Suprapubic skin (tissue), 4 donors: ENCODE results near the gene PRICKLE2. TPM values are rescaled to one million over a fixed set of nuclear protein-coding genes. Genes with fewer than 3 reads are reported as not detected.

ENCODE experiments used
- DNase-seq, 2 donors: peaks; one replicate each; pipeline ENCODE4 v3.0.0-alpha.2; 2019; ENCODE audit warnings: low spot score in 2 of 2
- H3K27ac ChIP-seq: fragments of 200-600 bp; sonication (generic); one replicate; pipeline ENCODE4 v1.5.1; 2019
- H3K27me3 ChIP-seq: fragments of 200-600 bp; sonication (generic); one replicate; pipeline ENCODE4 v1.5.1; 2019
- H3K36me3 ChIP-seq: fragments of 200-600 bp; sonication (generic); one replicate; pipeline ENCODE4 v1.5.1; 2019
- H3K4me1 ChIP-seq: fragments of 200-600 bp; sonication (generic); one replicate; pipeline ENCODE4 v1.5.1; 2019
- H3K4me3 ChIP-seq: fragments of 200-600 bp; sonication (generic); one replicate; pipeline ENCODE4 v1.5.1; 2019; ENCODE audit warnings: mild to moderate bottlenecking
- H3K9me3 ChIP-seq: fragments of 200-600 bp; sonication (generic); one replicate; pipeline ENCODE4 v1.5.1; 2019
- EP300 ChIP-seq: sonication (generic); formaldehyde crosslinking; IDR thresholded peaks from one replicate; pipeline ENCODE4 v1.6.1; 2017; ENCODE audit warnings: antibody characterized with exemption
- POLR2A ChIP-seq, 2 donors: fragments of 450-650 bp; IDR thresholded peaks; one replicate each; pipeline ENCODE4 v1.6.1; 2017; ENCODE audit warnings: antibody characterized with exemption in 2 of 2, mild to moderate bottlenecking in 2 of 2, moderate library complexity in 2 of 2
- POLR2AphosphoS5 ChIP-seq, 3 donors: sonication (generic); formaldehyde crosslinking; IDR thresholded peaks; one replicate each; pipeline ENCODE4 v1.6.1; 2017; ENCODE audit warnings: antibody characterized with exemption in 3 of 3
- WGBS: methylation state at CpG from one replicate; pipeline ENCODE4 v1.1.5; 2018; 5-methylcytosine and 5-hydroxymethylcytosine counted together
- total RNA-seq, 4 donors: library from RNA; depleted of rRNA; stranded (reverse); fragments of >200 nt; gene quantifications; one replicate each; pipeline ENCODE4 v1.1.0, GENCODE V29; 2016
- TF ChIP-seq, protein P1 (sequence below), 2 donors: fragments of 200-600 bp in 1 of 2; fragments of 450-650 bp in 1 of 2; sonication (generic) in 1 of 2; IDR thresholded peaks; one replicate each; pipeline ENCODE4 v1.5.1; 2016 to 2019; ENCODE audit warnings: antibody characterized with exemption in 2 of 2, mild to moderate bottlenecking in 1 of 2, moderate library complexity in 1 of 2

PRICKLE2 gene
- total RNA-seq, 4 donors from 2014 or later, result 6.7 to 14.5 (median 11.9) TPM

DNA sequence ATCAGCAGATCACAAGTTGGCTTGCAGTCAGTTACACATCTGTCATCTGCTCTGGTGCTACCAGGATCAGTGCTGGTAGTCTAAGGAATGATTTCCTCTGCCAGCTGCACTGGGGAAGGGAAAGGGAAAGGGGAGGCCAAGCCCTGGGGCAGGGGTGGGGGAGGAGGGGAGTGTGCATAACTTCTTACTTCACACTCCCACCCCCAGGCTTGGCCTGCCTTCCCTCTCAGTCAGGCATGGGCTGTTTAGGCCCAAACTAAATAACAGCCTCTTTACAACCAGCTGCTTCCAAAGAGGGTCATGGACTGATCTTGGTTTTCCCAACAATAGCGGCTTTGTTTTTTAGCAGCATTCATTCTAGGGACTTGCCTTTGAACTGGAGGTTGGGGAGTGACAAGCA, 115.8 kb downstream of the PRICKLE2 start:
- H3K9me3 ChIP-seq, result no peaks in the 10 kb centered on the region
- no peak for DNase-seq
- H3K27me3 ChIP-seq, result no peaks in the 10 kb centered on the region
- H3K4me1 ChIP-seq, result no peaks in the 10 kb centered on the region
- no peaks in the 10 kb centered on the region for H3K36me3 ChIP-seq
- no peak overlapping the region for H3K4me3 ChIP-seq
- WGBS, result 100% methylated on average over 1 of the region's 1 CpG
- H3K27ac ChIP-seq, result no peak overlapping the region
- TF ChIP-seq POLR2A (IDR thresholded peaks at IDR 0.05), result no peak
- TF ChIP-seq EP300, result no peak
- TF ChIP-seq POLR2AphosphoS5 (IDR thresholded peaks at IDR 0.05), result no peak
- TF ChIP-seq, protein P1, sequence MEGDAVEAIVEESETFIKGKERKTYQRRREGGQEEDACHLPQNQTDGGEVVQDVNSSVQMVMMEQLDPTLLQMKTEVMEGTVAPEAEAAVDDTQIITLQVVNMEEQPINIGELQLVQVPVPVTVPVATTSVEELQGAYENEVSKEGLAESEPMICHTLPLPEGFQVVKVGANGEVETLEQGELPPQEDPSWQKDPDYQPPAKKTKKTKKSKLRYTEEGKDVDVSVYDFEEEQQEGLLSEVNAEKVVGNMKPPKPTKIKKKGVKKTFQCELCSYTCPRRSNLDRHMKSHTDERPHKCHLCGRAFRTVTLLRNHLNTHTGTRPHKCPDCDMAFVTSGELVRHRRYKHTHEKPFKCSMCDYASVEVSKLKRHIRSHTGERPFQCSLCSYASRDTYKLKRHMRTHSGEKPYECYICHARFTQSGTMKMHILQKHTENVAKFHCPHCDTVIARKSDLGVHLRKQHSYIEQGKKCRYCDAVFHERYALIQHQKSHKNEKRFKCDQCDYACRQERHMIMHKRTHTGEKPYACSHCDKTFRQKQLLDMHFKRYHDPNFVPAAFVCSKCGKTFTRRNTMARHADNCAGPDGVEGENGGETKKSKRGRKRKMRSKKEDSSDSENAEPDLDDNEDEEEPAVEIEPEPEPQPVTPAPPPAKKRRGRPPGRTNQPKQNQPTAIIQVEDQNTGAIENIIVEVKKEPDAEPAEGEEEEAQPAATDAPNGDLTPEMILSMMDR (IDR thresholded peaks at IDR 0.05), result no peak

DNA sequence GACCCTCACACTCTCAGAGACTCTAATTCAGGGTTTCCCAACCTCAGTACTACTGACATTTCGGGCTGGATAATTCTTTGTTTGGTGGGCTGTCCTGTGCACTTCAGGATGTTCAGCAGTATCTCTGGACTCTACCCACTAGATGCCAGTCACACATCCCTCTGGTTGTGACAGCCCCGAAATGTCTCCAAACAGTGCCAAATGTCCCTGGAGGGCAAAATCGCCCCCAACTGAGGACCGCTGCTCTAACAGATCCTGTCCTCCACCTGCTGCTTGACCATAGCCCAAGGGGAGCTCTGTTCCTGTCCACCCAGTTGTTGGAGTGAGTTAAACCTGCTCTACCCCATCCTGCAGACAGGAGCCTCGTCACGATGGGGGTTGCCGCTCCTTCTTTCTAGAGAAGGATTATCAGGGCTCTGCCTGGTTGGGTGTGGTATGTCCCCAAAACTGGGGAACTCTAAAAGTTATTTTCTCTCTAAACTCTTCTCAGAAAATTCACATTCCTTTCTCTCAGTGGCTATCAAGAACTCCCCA, 116.4 kb downstream of the PRICKLE2 start:
- no peaks in the 10 kb centered on the region for H3K4me1 ChIP-seq
- DNase-seq, result no peak
- no peak overlapping the region for H3K4me3 ChIP-seq
- no peak for TF ChIP-seq POLR2A (IDR thresholded peaks at IDR 0.05)
- H3K27me3 ChIP-seq, result no peaks in the 10 kb centered on the region
- WGBS, result 91% methylated on average over 7 of the region's 7 CpGs
- no peaks in the 10 kb centered on the region for H3K36me3 ChIP-seq
- no peak overlapping the region for H3K27ac ChIP-seq
- no peaks in the 10 kb centered on the region for H3K9me3 ChIP-seq

DNA sequence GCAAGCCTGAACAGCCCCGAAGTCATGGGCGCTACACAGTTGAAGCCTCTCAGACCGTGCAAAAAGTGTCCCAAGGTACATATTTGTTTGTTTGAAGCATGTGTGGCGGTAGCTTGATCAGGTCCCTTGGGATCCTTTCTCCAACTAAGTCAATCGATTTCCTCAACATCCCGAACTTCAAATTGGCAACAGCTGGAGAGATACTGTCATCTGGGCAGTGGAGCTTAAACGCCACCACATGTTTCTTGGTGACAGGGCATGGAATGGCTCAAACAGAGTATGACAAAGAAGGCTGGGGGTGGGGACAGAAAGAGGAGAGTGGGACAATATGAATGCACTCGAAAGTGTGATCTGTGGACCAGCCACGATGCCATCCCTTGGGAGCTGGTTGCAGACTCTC, 117.0 kb downstream of the PRICKLE2 start:
- no peaks in the 10 kb centered on the region for H3K27me3 ChIP-seq
- no peaks in the 10 kb centered on the region for H3K9me3 ChIP-seq
- DNase-seq, result no peak
- no peak overlapping the region for H3K4me3 ChIP-seq
- no peak for TF ChIP-seq EP300
- TF ChIP-seq POLR2AphosphoS5 (IDR thresholded peaks at IDR 0.05), result no peak
- TF ChIP-seq, protein P1 (IDR thresholded peaks at IDR 0.05), result no peak
- TF ChIP-seq POLR2A (IDR thresholded peaks at IDR 0.05), result no peak
- H3K36me3 ChIP-seq, result no peaks in the 10 kb centered on the region
- H3K4me1 ChIP-seq, result no peaks in the 10 kb centered on the region
- WGBS, result 73% methylated on average over 8 of the region's 9 CpGs
- no peak overlapping the region for H3K27ac ChIP-seq

DNA sequence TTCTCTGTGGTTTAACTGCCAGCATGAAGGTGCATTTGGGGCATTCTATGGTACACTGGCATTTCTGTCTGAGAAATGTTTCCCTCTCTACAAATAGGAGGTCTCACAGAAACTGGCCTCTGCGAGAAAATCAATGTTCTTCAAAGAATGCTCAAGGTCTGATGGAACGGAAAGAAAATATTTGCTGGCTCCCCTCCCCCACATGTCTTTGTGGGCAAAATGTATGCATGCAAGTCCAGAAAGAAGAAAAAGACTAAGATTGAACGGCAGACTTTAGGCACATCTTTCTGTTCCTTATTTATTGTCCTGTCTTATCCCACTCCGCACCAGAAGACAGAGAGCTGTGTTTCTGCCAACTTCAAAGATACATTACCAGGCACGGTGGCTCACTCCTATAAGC, 118.1 kb downstream of the PRICKLE2 start:
- TF ChIP-seq EP300 (no peak), POLR2A (IDR thresholded peaks at IDR 0.05) (no peak), POLR2AphosphoS5 (IDR thresholded peaks at IDR 0.05) (no peak)
- TF ChIP-seq, protein P1 (IDR thresholded peaks at IDR 0.05), result no peak
- Histone ChIP-seq H3K27ac (no peak overlapping the region), H3K4me3 (no peak overlapping the region), H3K27me3 (no peaks in the 10 kb centered on the region), H3K9me3 (no peaks in the 10 kb centered on the region), H3K36me3 (no peaks in the 10 kb centered on the region), H3K4me1 (no peaks in the 10 kb centered on the region)
- 93% methylated on average over 5 of the region's 5 CpGs for WGBS
- DNase-seq, result no peak

DNA sequence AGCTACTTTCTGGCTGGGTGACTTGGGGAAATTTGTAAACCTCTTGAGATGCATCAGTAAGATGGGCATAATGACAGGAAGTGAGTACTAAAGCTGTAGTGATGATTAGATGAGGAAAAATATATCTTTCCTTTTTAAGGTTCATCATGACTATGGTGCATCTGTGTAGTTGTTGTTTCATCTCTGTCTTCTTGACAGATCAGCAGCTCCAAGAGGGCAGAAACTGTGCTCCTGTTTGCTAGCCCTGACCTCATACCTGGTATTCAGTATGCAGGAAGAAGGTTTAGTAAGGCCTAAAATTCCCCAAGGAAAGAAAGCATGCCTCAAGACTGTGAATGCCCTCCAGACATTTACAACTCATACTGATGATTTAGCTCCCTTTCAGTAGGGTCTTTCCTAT, 119.5 kb downstream of the PRICKLE2 start:
- Histone ChIP-seq H3K4me3 (no peak overlapping the region), H3K9me3 (no peaks in the 10 kb centered on the region), H3K36me3 (no peaks in the 10 kb centered on the region), H3K4me1 (no peaks in the 10 kb centered on the region), H3K27ac (no peak overlapping the region), H3K27me3 (no peaks in the 10 kb centered on the region)
- TF ChIP-seq POLR2AphosphoS5 (IDR thresholded peaks at IDR 0.05), result no peak
- no peak for TF ChIP-seq POLR2A (IDR thresholded peaks at IDR 0.05)
- TF ChIP-seq, protein P1 (IDR thresholded peaks at IDR 0.05), result no peak
- TF ChIP-seq EP300, result no peak
- DNase-seq, result no peak

DNA sequence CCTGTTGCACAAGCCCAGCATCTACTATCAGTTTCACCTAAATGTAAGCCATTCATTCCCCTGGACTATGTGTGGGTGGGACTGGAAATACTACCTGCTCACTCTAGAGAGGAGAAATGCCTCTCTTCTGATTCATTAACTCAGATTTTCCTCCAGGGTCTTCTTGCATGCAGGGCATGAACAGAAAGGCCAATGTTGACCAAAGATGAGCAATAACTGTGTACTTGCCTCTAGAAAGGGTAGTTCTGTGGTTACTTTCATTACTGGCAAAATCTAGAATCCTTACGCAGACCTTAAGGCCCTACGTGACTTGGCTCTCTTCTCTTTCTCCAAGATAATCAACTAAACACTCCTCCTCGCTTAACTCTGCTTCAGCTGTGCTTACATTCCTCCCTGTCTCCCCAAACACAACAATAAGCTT, 120.6 kb downstream of the PRICKLE2 start:
- no peaks in the 10 kb centered on the region for H3K27me3 ChIP-seq
- no peak for DNase-seq
- no peaks in the 10 kb centered on the region for H3K9me3 ChIP-seq
- no peaks in the 10 kb centered on the region for H3K4me1 ChIP-seq
- peaks cover 2% of the 10 kb centered on the region for H3K36me3 ChIP-seq
- TF ChIP-seq, protein P1 (IDR thresholded peaks at IDR 0.05), result no peak
- TF ChIP-seq POLR2A (IDR thresholded peaks at IDR 0.05) (no peak), EP300 (no peak), POLR2AphosphoS5 (IDR thresholded peaks at IDR 0.05) (no peak)
- H3K4me3 ChIP-seq, result no peak overlapping the region
- no peak overlapping the region for H3K27ac ChIP-seq
- 93% methylated on average over 3 of the region's 3 CpGs for WGBS
